NCI-H82 treated with DMSO at 0.1 percent for 48 hours (cell line): Measurements from ENCODE around the gene LIPC.

Experiments
- DNase-seq: peaks from one replicate; lab custom pipeline; 2025; ENCODE audit not compliant: unreplicated experiment; lab: John Stamatoyannopoulos, UW

Gene LIPC

GRCh38 chr15:58453931-58454793 lies 22.4 kb downstream of the LIPC start:
- DNase-seq = no peak

GRCh38 chr15:58454950-58455401 lies 23.2 kb downstream of the LIPC start:
- DNase-seq = peak; percentile 14

GRCh38 chr15:58457466-58457965 lies 25.7 kb downstream of the LIPC start:
- DNase-seq = no peak

GRCh38 chr15:58458076-58458475 lies 26.3 kb downstream of the LIPC start:
- DNase-seq = no peak

GRCh38 chr15:58459045-58459444 lies 27.3 kb downstream of the LIPC start:
- DNase-seq = no peak

- DNase-seq = no peak
Measured at GRCh38 chr15:58459560-58459959, 27.8 kb downstream of the LIPC start.

GRCh38 chr15:58460116-58460790 lies 28.5 kb downstream of the LIPC start:
- no peak for DNase-seq

- DNase-seq = no peak
Measured at GRCh38 chr15:58460872-58461271, 29.1 kb downstream of the LIPC start.

GRCh38 chr15:58462547-58462946 lies 30.8 kb downstream of the LIPC start:
- DNase-seq = no peak

GRCh38 chr15:58462973-58463663 lies 31.3 kb downstream of the LIPC start:
- no peak for DNase-seq

GRCh38 chr15:58463815-58464650 lies 32.2 kb downstream of the LIPC start:
- DNase-seq = no peak

GRCh38 chr15:58465070-58465469 lies 33.3 kb downstream of the LIPC start:
- DNase-seq = no peak

GRCh38 chr15:58465866-58466517 lies 34.2 kb downstream of the LIPC start:
- no peak for DNase-seq

GRCh38 chr15:58466566-58466965 lies 34.8 kb downstream of the LIPC start:
- no peak for DNase-seq

GRCh38 chr15:58467121-58467721 lies 35.4 kb downstream of the LIPC start:
- DNase-seq = no peak

- no peak for DNase-seq
Measured at GRCh38 chr15:58467722-58468423, 36.1 kb downstream of the LIPC start.

- no peak for DNase-seq
Measured at GRCh38 chr15:58469432-58470353, 37.9 kb downstream of the LIPC start.

- no peak for DNase-seq
Measured at GRCh38 chr15:58471348-58471747, 39.6 kb downstream of the LIPC start.
